Stimulated activated CD4-positive, alpha-beta T cell treated with anti-CD3 and anti-CD28 coated beads, Interleukin-4, amount 100 ng/mL, for 24 hours (primary cell): ENCODE data around the gene AADAC.
"Not testable (repeated sequence)": the region's sequence is repeated elsewhere in the genome, so short reads cannot be mapped to it uniquely, and the experiment has no call there.

Experiments
- DNase-seq: peaks from one replicate; pipeline ENCODE4 v3.0.0-alpha.2; 2020

AADAC gene, protein sequence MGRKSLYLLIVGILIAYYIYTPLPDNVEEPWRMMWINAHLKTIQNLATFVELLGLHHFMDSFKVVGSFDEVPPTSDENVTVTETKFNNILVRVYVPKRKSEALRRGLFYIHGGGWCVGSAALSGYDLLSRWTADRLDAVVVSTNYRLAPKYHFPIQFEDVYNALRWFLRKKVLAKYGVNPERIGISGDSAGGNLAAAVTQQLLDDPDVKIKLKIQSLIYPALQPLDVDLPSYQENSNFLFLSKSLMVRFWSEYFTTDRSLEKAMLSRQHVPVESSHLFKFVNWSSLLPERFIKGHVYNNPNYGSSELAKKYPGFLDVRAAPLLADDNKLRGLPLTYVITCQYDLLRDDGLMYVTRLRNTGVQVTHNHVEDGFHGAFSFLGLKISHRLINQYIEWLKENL

GRCh38 chr3:151813799-151814198, at the start of gene AADAC:
Gene AADAC, plus strand, starts transcription at chr3:151814116. Its CDS starts 47 bp downstream, at chr3:151814163.
- DNase-seq: no peak

GRCh38 chr3:151764699-151765098, 49.2 kb upstream of the AADAC start:
- DNase-seq: not testable (repeated sequence)

DNA sequence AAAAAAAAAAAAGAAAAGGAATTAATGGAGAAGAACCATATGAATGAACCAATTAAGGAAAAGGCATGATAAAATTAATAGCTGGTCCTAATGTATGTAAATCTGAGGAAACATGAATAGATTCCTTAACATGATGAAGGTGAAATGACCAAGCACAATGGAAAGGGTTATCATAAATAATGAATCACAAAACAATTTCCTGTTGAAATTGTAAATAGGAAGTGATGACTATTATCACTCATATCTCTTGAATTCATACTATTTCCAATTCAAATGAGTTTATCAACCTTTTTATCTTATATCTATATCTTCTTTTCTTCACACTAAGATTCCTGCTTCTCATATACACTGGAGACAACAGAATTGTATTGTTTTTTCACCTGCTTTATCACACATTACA, 48.2 kb upstream of the AADAC start:
- DNase-seq: no peak

GRCh38 chr3:151766454-151766853, 47.5 kb upstream of the AADAC start:
- DNase-seq: no peak

GRCh38 chr3:151768393-151768930, 45.5 kb upstream of the AADAC start:
- DNase-seq: no peak

- DNase-seq: no peak
Measured at GRCh38 chr3:151769175-151769574, 44.7 kb upstream of the AADAC start.

DNA sequence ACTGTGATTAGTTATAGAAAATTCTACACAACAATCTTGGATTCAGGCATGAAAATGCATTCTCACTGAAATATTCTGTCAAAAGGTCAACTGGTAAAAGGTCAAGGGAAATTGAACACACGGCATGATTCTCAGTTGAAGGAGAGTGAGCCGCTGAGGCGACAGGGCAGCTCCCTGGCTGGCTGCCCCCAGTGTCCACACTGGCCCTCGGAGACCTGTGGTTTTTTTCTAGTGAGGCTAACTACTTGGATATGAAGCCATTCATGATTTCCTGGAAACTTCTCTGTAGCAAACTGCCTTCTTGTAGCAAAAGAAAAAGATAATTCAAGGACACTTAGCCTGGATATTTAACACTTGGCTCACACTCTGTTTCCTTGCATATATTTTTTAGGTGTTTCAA, 43.0 kb upstream of the AADAC start:
- no peak for DNase-seq

GRCh38 chr3:151772825-151773480, 41.0 kb upstream of the AADAC start:
- no peak for DNase-seq

DNA sequence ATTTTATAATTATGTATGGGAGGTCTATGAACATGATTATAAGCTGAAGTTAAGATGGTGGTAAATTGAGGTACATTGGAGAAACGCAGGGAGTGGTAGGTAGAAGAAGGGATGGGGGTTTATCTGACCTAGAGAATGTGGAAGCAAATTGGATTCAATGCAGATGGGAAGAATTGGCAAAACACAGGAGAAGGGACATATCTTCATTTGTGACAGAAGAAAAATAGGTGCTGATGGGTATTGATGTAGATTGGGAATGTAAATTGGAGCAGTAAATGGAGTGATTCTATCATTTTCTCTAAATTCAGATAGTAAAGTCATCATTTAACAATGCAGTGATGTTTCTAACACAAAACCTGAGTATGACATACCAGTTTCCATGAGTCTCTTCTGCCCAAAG, 39.7 kb upstream of the AADAC start:
- DNase-seq: no peak

DNA sequence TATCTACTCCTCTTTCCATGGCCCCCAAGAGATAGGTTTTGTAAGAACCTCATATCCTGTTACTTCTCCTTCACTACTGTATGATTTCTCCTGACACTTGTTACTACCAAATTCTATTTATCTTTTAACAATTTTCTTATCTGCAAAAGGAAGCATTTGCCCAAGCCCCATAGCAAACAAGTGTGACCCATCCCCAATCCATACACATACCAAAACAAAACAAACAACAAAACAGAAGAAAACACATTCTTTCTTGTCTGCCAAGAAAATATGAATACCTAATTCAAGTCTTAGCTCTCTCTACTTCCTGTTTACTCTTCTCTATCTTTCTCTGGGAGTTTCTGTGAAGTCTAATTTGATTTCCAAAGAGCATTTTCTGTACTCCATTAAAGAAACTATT, 39.0 kb upstream of the AADAC start:
- no peak for DNase-seq

- no peak for DNase-seq
Measured at GRCh38 chr3:151775314-151776258, 38.3 kb upstream of the AADAC start.

DNA sequence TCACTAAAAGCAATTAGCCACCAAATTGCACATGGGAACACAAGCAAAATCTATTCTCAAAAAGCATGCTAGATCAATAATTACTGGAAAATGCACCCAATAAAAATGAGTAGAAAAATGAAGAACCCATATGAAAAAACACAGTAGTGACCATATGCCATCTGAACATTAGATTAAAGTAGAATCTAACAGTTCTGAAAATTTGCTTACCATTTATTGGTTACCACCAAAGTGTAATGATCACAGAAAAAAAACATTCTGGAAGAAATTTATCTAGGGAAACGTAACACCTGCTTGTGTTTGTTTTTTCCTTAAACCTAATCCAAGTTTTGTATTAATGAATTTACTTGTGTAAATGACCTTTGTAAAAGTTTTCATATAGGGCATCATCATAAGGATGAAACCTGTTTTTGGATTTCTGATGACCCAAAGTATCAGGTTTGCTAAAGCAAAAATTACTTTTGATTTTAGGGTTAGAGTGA, 37.6 kb upstream of the AADAC start:
- no peak for DNase-seq

GRCh38 chr3:151777880-151778279, 36.0 kb upstream of the AADAC start:
- no peak for DNase-seq

GRCh38 chr3:151787626-151788025, 26.3 kb upstream of the AADAC start:
- no peak for DNase-seq

DNA sequence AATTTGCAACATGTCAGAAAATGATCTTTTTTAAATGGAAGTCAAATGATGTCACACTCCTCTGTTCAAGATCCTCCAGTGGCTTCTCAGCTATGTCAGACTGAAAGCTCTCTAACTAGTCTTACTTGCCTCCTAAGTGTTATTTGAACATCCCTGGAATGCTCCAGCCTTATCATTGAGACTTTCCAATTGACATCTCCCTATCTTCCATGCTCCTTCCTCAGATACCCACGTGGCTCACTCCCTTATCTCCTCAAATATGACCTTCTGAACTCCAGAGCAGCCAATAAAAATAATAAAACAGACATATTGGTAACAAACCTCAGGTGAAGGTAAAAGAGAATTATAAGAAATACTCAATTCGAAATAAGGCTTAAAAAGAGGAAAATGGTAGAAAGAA, 25.5 kb upstream of the AADAC start:
- DNase-seq: no peak

DNA sequence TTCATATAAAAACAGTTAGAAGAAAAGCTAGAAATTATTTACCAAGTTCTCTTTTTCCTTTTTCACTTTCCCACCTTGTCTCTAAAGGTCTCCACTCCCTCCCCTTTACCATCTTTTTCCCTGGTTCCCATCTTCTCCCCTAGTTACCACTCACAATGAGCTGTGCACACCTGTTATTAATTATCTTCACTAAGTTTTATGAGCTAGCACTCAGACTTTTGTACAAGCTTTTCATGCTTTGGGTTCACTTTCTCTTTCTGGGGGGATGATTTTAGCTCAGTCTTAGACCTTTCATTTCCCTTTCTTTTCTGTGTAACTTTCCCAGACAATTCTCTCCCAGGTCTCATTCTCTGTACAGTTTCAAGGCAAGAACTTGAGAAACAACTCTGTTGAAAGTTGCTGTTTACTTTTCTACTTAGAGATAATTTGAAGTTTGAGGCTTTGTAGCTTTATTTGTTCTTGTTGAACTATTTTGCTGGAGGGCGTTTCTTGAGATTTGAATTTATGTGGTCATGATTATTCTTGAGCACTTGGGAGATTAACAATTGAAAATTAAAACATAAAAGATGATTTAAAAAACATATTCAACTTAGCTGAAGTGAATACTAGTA, 24.0 kb upstream of the AADAC start:
- no peak for DNase-seq

DNA sequence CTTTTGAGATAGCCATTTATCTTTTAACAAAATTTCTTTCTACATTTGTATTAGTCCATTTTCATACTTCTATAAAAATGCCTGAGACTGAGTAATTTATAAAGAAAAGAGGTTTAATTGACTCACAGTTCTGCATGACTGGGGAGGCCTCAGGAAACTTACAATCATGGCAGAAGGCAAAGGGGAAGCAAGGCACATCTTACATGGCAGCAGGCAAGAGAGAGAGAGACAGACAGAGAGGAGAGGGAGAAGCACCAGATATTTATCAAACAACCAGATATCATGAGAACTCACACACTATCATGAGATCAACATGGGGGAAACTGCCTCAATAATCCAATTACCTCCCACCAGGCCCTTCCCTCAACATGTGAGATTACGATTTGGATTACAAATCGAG, 23.2 kb upstream of the AADAC start:
- not testable (repeated sequence) for DNase-seq

- DNase-seq: no peak
Measured at GRCh38 chr3:151792411-151792810, 21.5 kb upstream of the AADAC start.

- no peak for DNase-seq
Measured at GRCh38 chr3:151793636-151794035, 20.3 kb upstream of the AADAC start.

DNA sequence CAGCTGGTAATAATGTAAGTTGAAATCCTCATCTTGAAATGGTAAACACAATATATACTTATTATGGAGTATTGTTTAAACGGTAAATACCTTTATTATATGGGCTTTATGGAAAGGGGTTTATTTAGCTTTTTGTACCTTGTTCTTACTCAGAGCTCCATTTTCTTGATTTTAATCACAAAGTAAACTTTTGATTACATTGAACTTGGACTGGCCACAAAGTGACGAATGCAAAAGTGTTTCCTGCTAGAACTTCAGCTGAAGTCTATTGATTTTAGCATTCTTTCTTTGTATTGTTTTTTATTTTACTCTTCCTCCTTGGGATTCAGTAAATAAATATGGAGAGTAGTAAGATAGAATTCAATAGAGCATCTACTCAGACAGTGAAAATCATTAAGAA, 19.8 kb upstream of the AADAC start:
- DNase-seq: no peak

- DNase-seq: no peak
Measured at GRCh38 chr3:151795276-151795675, 18.6 kb upstream of the AADAC start.

DNA sequence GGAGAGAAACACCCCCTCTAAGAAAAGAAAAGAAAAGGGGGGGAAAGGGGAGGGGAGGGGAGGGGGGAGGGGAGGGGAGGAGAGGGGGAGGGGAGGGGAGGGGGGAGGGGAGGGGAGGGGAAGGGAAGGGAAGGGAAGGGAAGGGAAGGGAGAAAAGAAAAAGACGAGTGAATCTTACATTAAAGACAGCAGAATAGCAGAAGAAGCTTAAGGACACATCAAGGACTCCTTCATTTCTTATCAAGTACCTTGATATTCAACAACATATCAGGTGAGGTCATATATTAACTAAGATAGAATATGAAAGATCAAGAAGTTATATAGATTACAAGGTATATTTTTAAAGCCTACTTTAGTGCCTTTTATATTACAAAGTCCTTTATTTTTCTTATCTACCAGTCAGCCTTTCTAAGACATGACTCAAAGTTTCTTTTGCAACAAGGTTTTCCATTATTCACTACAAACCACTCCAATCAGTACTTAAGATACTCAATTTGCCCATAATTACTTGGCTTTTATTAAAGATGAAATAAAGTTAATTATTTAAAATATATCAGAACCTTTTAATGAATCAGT, 17.7 kb upstream of the AADAC start:
- DNase-seq: no peak
